Loucy (cell line): Measurements from ENCODE around the gene CCDC167.

Source experiments
- EZH2phosphoT487 ChIP-seq: fragments of 200-600 bp; IDR thresholded peaks from 2 replicates; pipeline ENCODE4 v1.6.1; 2018; ENCODE audit warnings: antibody characterized with exemption, mild to moderate bottlenecking, moderate library complexity, borderline replicate concordance
- TF ChIP-seq, protein P1 (sequence below): fragments of 200-600 bp; sonication (generic); conservative IDR thresholded peaks from 2 replicates; pipeline ENCODE4 v1.5.1; 2014; ENCODE audit warnings: mild to moderate bottlenecking, antibody characterized with exemption, low read length

DNA sequence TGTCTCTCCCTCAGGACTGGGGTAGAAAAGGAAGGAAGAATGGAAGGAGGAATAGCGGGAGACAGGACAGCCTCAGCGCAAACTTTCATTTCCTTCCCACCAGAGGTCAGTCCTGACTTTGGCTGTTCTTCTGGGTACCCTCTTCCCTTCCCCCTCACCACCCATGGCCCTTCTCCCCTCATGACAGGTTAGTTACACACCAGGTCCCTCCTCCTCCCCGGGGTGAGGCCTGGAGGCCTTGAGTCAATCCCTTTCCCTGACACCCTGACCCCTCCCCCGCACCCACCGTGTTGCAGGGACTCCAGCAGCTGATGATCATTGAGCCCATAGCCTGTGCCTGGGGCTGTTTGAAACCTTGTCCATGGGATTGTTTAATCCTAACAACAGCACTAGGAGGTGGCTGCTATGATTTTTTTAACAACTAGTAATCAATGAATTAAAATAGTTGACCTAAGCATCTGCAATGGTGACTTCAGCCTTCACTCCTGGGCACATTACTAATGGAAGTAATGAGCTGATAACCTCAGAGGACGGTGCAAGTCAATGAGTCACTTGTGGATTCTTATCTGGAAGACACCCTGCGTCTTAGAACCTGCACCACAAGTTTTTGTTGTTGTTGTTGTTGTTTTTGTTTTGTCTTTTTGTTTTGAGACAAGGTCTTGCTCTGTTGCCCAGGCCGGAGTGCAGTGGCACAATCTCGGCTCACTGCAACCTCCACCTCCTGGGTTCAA, 46.6 kb upstream of the CCDC167 start:
- TF ChIP-seq, protein P1, sequence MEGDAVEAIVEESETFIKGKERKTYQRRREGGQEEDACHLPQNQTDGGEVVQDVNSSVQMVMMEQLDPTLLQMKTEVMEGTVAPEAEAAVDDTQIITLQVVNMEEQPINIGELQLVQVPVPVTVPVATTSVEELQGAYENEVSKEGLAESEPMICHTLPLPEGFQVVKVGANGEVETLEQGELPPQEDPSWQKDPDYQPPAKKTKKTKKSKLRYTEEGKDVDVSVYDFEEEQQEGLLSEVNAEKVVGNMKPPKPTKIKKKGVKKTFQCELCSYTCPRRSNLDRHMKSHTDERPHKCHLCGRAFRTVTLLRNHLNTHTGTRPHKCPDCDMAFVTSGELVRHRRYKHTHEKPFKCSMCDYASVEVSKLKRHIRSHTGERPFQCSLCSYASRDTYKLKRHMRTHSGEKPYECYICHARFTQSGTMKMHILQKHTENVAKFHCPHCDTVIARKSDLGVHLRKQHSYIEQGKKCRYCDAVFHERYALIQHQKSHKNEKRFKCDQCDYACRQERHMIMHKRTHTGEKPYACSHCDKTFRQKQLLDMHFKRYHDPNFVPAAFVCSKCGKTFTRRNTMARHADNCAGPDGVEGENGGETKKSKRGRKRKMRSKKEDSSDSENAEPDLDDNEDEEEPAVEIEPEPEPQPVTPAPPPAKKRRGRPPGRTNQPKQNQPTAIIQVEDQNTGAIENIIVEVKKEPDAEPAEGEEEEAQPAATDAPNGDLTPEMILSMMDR, result no peak
- no peak for TF ChIP-seq EZH2phosphoT487
